Stimulated activated CD4-positive, alpha-beta T cell treated with anti-CD3 and anti-CD28 coated beads, Interleukin-1b, Interleukin-23, amount 100 ng/mL, for 1 hour (primary cell): ENCODE data around the gene OR2T29.
"Not testable (repeated sequence)": the region's sequence is repeated elsewhere in the genome, so short reads cannot be mapped to it uniquely, and the experiment has no call there.

ENCODE experiments used
- DNase-seq, 2 donors: peaks; one replicate each; pipeline ENCODE4 v3.0.0-alpha.2; 2020; ENCODE audit warnings: low read depth in 2 of 2

OR2T29 gene

GRCh38 chr1:248510217-248510616, 52.4 kb downstream of the OR2T29 start:
- not testable (repeated sequence) for DNase-seq

- not testable (repeated sequence) for DNase-seq
These were observed 54.8 kb downstream of the OR2T29 start, which contains the start of gene OR2G6 for GRCh38 chr1:248507773-248508172. TSS of gene OR2G6 (plus strand) at chr1:248508073. CDS start at chr1:248521647, 13,574 bp downstream.
